Stimulated activated naive B cell treated with anti-CD40 and anti-IgM and Interleukin-4, amounts not matched to agents 10 μg/mL and 1 μg/mL and 100 μg/mL, for 72 hours (primary cell): ENCODE measurements around the gene APOL1.
"Not testable (repeated sequence)": the region's sequence is repeated elsewhere in the genome, so short reads cannot be mapped to it uniquely, and the experiment has no call there.

Experiments used
- ATAC-seq, 2 donors: fragments of 150-1000 bp; cut with Tn5 transposase; replicated peaks; 2 replicates each; pipeline ENCODE4 v1.10.0; 2021; ENCODE audit warnings: moderate library complexity in 1 of 2
- DNase-seq: peaks from one replicate; pipeline ENCODE4 v3.0.0; 2021
- H3K27ac Mint-ChIP-seq: one replicate; pipeline ENCODE4 v1.8.0; 2022; ENCODE audit warnings: mild to moderate bottlenecking, mixed read lengths
- H3K27me3 Mint-ChIP-seq, 2 donors: one replicate each; pipeline ENCODE4 v1.8.0; 2022; ENCODE audit warnings: mixed read lengths in 2 of 2
- H3K36me3 Mint-ChIP-seq, 2 donors: one replicate each; pipeline ENCODE4 v1.8.0; 2022; ENCODE audit warnings: mixed read lengths in 2 of 2, mild to moderate bottlenecking in 1 of 2
- H3K4me1 Mint-ChIP-seq, 2 donors: one replicate each; pipeline ENCODE4 v1.8.0; 2022; ENCODE audit warnings: mixed read lengths in 2 of 2, mild to moderate bottlenecking in 1 of 2
- H3K4me3 Mint-ChIP-seq, 2 donors: one replicate each; pipeline ENCODE4 v1.8.0; 2022; ENCODE audit warnings: mild to moderate bottlenecking in 2 of 2, mixed read lengths in 2 of 2, moderate library complexity in 1 of 2
- H3K9me3 Mint-ChIP-seq, 2 donors: one replicate each; pipeline ENCODE4 v1.8.0; 2022; ENCODE audit warnings: mixed read lengths in 2 of 2, mild to moderate bottlenecking in 1 of 2

APOL1 gene

DNA sequence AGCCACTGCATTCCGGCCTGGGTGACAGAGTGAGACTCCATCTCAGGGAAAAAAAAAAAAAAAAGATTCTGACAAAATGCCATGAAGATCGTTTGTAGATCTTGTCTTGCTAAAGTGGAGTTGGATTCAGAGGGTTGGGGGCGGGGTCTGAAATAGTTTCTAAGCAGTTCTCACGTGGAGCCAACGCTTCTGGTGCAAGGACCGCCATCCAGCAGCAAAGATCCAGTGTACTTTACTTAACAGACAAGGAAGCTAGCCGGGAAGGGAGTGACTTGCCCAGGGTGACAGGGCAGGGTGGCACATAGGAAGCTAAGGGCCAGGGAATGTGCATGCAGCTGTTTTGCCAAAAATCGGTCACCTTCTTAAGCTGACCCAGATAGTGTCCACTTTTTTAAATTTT is 27.4 kb downstream of the APOL1 start:
- ATAC-seq (no peak), DNase-seq (no peak)
- H3K27ac Mint-ChIP-seq: peak overlapping the region; percentile 67
- H3K4me3 Mint-ChIP-seq: no peak overlapping the region
- H3K4me1 Mint-ChIP-seq: peaks cover 15% of the 10 kb centered on the region in 2 donors
- H3K36me3 Mint-ChIP-seq: peaks cover 30 to 59% of the 10 kb centered on the region in 2 donors
- no peaks in the 10 kb centered on the region for H3K27me3 Mint-ChIP-seq
- no peaks in the 10 kb centered on the region for H3K9me3 Mint-ChIP-seq

DNA sequence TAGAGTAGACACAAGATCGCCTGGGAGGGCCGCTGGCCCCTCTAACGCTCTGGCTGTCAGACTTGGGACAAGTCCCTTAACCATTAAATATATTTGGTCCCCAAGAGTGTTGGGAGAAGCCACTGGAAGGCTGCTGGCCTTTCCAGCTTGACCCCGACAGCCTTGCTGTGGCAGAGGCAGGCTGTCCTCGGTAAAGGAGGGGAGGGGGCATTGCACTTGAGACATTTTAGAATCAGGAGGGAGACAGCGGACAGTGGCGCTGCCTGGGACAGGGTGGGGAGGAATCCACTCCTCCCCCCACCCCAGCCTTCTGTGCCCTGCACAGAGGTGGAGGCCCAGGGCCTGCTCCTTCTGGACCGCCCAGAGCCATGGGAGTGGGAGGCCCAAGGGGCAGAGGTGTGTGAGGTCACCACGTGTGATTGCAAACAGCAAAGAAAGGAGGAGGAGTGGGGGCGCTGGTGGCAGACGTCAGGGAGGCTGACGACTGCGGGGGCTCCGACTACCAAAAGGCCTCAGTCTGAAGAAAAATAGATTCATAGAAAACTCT is 28.9 kb downstream of the APOL1 start:
- no peaks in the 10 kb centered on the region for H3K27me3 Mint-ChIP-seq

DNA sequence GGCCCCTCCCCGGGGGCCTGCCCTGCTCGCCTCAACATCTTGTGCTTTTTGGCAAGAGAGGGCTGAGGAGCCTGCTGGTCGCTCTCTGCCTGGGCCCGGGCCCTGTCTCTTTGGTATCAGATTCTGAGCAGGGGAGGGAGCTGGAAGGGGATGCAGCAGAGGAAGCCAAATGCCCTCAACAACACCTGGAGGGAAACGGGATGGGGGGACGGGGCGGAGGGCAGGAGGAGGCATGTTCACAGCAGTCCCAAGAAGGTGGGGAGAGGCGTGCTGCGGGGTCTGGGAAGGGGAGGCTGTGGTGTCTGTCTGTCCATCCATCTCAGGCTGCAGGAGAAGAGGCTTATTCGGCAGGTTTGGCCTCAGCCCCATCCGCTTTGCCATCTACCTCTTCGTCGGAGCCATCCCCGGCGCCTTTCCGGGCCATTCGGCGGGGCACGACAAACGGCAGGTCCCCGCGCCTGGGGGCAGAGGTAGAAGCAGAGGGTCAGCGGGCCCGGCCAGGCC is 29.4 kb downstream of the APOL1 start:
- Mint-ChIP-seq H3K27ac (no peak overlapping the region), H3K4me1 (peaks cover 13 to 17% of the 10 kb centered on the region in 2 donors), H3K36me3 (peaks cover 44 to 75% of the 10 kb centered on the region in 2 donors), H3K4me3 (no peak overlapping the region), H3K9me3 (no peaks in the 10 kb centered on the region), H3K27me3 (no peaks in the 10 kb centered on the region)
- ATAC-seq (no peak), DNase-seq (no peak)

More for the DNA sequence above, 28.9 kb downstream of the APOL1 start:
- no peak for ATAC-seq
- H3K27ac Mint-ChIP-seq: no peak overlapping the region
- H3K36me3 Mint-ChIP-seq: peaks cover 39 to 72% of the 10 kb centered on the region in 2 donors
- H3K9me3 Mint-ChIP-seq: no peaks in the 10 kb centered on the region
- no peak for DNase-seq
- H3K4me3 Mint-ChIP-seq: no peak overlapping the region
- peaks cover 15 to 18% of the 10 kb centered on the region in 2 donors for H3K4me1 Mint-ChIP-seq

DNA sequence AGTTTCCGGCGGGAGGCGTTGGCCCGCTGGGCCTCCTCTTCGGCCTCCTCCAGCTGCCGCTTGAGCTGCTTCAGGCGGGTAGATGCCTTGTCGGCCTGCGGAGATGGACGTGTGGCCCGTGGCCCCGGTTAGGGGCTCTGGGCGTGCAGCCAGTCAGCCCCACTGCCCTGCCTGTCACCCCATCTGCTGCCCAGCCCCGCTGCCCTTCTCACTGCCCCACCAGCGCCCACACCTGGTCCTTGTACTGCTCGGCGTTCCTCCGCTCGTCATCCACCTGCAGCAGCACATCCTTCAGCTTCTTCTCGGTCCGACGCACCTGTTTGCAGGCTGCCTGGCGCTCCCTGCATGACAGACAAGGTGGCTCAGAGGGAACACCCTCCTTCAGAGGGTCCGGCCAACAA is 31.2 kb downstream of the APOL1 start:
- ATAC-seq (no peak), DNase-seq (no peak)
- H3K9me3 Mint-ChIP-seq: no peaks in the 10 kb centered on the region
- H3K27me3 Mint-ChIP-seq: no peaks in the 10 kb centered on the region
- peak overlapping the region in 1 of 2 donors; percentile 43 for H3K4me3 Mint-ChIP-seq
- H3K27ac Mint-ChIP-seq: peak overlapping the region; percentile 84
- H3K36me3 Mint-ChIP-seq: peaks cover 53 to 82% of the 10 kb centered on the region in 2 donors
- peaks cover 3 to 13% of the 10 kb centered on the region in 2 donors for H3K4me1 Mint-ChIP-seq

DNA sequence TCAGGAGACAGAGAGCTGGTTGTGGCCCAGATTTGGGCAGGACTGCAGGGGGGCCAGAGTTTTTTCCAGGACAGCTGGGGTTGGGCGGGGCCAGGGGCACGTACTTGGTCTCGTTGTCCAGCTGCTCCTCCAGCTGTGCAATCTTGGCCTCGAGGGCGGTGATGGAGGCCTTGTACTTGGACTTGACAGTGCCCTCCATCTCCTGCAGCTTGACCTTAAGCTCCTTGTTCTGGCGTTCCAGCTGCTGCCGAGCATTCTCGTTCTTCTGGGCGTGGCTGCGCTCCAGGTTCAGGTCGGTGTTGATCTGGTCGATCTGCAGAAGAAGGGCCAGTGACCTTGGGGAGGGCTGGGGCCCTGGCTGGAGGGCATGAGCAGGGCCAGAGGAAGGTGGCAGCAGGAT is 32.1 kb downstream of the APOL1 start:
- ATAC-seq (no peak), DNase-seq (no peak)
- peaks cover 11% of the 10 kb centered on the region in 2 donors for H3K4me1 Mint-ChIP-seq
- peaks cover 58 to 84% of the 10 kb centered on the region in 2 donors for H3K36me3 Mint-ChIP-seq
- no peaks in the 10 kb centered on the region for H3K9me3 Mint-ChIP-seq
- H3K4me3 Mint-ChIP-seq: no peak overlapping the region
- H3K27me3 Mint-ChIP-seq: no peaks in the 10 kb centered on the region
- peak overlapping the region; percentile 77 for H3K27ac Mint-ChIP-seq

DNA sequence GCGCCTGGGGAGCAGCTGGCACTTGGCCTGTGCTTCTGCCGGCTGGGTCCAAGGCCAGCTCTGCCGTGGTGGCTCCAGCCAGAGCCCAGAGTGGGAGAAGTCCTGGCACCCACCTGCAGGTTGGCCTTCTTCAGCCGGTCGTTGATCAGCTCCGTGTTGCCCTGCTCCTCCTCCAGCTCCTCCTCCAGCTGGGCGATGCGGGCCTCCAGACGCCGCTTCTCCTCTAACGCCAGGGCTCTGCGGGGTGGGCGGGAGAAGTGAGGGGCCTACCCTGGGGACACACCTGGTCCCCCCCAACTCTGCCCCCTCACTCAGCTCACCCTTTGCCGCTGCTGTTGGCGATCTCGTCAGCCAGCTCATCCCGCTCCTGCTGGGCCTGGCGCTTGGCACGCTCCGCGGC is 32.6 kb downstream of the APOL1 start:
- Mint-ChIP-seq H3K27ac (peak overlapping the region; percentile 71), H3K27me3 (no peaks in the 10 kb centered on the region), H3K9me3 (no peaks in the 10 kb centered on the region), H3K4me3 (no peak overlapping the region), H3K4me1 (peaks cover 9 to 12% of the 10 kb centered on the region in 2 donors), H3K36me3 (peaks cover 56 to 79% of the 10 kb centered on the region in 2 donors)
- ATAC-seq: no peak
- DNase-seq: no peak

DNA sequence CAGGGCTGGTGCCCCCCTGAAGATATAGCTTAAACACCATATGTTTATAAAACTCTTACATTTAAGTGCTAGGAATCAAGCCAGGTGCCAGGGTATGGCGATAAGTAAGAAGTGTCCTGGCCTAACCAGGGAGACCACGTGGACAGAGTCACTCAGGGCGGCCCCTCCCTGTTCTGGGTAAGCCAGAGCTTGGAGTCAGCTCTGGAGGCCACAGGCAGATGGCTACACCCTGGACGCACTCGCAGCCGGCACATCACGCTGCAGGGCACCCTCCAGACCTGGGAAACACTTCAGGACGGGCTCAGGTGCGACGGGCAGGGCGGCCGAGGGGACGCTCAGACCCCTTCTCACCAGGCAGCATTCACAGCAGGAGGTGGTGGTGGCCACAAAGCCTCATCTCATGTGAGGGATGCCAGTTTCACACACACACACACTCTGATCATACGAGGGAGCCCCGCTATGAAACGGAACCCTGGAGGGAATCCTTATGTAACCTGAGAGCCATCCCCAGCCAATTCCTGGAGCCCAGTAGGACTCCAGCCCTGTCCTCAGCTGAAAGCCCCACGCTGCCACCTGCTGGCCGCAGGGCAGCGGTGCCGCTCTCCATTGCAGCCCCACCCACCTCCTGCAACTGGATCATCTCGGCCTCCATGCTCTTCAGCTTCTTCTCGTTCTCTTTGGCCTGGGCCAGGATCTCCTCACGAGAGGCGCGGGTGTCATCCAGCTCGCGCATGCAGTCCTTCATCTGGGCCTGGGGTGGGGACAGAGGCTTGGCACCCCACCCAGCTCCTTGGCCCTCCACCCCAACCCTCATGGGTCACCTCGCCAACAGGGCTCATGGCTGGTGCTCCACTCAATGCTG is 33.4 kb downstream of the APOL1 start:
- Mint-ChIP-seq H3K27ac (peak overlapping the region; percentile 90), H3K9me3 (no peaks in the 10 kb centered on the region), H3K36me3 (peaks cover 52 to 73% of the 10 kb centered on the region in 2 donors), H3K4me1 (peaks cover 9 to 12% of the 10 kb centered on the region in 2 donors), H3K4me3 (peak overlapping the region; percentile 31 to 53), H3K27me3 (no peaks in the 10 kb centered on the region)
- DNase-seq: peak; percentile 33
- ATAC-seq: peak; percentile 87

DNA sequence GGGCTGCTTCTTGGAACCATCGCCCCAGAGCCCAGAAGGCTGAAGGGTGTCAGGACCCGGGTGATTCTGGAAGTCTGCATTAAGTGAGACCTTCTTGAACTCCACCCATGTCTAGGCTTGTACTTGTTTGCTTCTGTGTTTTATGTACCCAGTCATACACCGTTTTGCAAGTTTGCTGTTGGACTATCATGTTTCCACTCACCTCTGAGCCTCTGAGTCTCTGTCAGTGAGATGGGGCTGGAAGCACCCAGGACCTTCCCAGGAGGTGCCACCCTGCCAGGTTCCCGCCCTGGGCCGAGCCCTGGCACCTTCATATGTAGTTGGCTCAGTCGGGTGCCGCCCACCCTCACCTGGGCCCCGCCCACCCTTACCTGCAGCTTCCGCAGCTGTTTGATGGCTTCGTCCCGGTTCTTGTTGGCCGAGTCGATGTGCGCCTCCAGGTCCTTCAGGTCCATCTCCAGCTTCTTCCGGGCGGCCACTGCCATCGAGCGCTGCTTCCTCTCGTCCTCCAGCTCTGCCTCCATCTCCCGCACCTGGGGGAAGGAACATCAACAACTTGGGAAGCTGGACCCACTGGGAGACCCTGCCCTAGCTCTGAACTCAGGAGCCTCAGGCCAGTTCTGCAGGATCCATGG is 35.1 kb downstream of the APOL1 start:
- DNase-seq (no peak), ATAC-seq (no peak)
- Mint-ChIP-seq H3K4me3 (peak overlapping the region in 1 of 2 donors; percentile 8), H3K9me3 (no peaks in the 10 kb centered on the region), H3K36me3 (peaks cover 53 to 72% of the 10 kb centered on the region in 2 donors), H3K4me1 (peaks cover 11 to 20% of the 10 kb centered on the region in 2 donors), H3K27ac (peak overlapping the region; percentile 84), H3K27me3 (no peaks in the 10 kb centered on the region)

DNA sequence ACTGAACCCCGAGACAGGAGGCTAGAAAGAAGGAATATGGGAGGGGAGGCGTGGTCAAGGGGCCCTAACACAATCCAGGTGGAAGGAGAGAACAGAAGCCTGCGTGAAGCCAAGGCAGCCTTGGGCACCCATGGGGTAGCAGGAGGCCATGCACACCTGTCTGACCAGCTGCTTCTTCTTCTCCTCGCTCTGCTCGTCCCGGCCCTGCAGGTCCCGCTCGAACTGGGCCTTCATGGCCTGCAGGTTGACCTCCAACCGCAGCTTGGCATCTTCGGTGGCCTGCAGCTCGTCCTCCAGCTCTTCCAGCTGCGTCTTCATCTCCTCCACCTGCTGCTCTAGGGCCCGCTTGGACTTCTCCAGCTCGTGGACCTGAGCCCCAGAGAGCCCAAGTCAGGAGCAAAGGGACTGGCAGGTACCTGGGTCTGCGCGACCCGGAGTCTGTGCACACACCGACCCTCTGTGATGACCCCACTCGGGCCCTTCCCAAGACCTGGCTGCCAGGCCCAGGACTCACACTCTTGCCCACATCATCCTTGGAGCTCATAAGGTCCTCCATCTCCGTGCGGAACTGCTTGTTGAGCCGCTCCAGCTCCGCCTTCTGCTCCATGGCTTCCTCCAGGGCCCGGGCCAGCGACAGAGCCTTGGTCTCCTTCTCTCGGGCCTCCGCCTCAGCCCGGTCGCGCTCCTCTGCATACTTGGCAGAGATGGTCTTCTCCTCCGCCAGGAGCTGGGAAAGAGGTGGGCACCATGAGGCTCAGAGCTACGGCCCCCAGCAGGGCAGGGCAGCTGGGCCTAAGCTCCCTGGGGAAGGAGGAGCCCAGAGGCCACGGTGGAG is 35.9 kb downstream of the APOL1 start:
- no peak for ATAC-seq
- Mint-ChIP-seq H3K4me1 (peaks cover 11 to 20% of the 10 kb centered on the region in 2 donors), H3K36me3 (peaks cover 56 to 73% of the 10 kb centered on the region in 2 donors), H3K4me3 (peak overlapping the region in 1 of 2 donors; percentile 43), H3K27me3 (no peaks in the 10 kb centered on the region), H3K27ac (peak overlapping the region; percentile 84), H3K9me3 (no peaks in the 10 kb centered on the region)
- DNase-seq: no peak

DNA sequence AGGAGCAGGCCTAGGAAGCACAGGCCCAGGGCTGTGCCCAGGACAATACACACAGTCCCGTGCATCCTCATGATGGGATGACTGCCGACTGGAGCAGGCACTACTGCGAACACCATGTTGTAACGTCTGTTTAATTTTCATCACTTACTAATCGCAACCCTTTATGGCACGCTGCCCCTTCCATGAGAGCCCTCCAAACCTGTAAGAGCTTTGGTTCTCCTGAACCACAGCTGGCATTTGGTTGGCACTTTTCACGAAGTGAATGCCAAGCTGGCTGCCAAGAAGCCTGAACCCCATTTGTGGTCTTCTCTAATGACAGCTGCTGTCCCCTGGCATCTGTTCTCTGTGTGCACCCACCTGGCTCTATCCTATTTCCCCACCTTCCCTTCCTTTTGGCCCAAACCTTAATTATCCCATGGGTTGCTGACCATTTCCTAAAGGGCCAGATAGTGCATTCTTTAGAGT is 36.5 kb downstream of the APOL1 start:
- Mint-ChIP-seq H3K27me3 (no peaks in the 10 kb centered on the region), H3K9me3 (no peaks in the 10 kb centered on the region), H3K4me1 (peaks cover 11 to 20% of the 10 kb centered on the region in 2 donors), H3K27ac (peak overlapping the region; percentile 80), H3K36me3 (peaks cover 60 to 75% of the 10 kb centered on the region in 2 donors), H3K4me3 (peak overlapping the region in 1 of 2 donors; percentile 49)
- no peak for DNase-seq
- ATAC-seq: no peak

DNA sequence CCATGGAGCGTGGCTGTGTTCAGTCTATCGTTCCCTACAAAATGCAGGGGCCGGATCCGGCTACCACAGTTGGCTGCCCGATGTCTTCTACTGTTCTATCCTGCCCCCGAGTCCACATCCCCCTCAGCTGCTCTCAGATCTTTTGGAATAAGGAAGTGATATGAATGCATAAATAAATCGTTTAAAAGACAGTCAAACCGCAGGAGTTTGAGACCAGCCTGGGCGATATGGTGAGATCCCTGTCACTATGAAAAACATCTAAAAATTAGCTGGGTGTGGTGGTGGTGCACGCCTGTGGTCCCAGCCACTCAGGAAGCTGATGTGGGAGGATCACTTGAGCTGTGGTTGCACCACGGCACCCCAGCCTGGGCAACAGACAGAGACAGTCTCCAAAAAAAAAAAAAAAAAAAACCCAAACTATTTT is 37.0 kb downstream of the APOL1 start:
- not testable (repeated sequence) for DNase-seq, ATAC-seq, H3K9me3 Mint-ChIP-seq, H3K27me3 Mint-ChIP-seq
- Mint-ChIP-seq H3K4me3 (peak overlapping the region in 1 of 2 donors; percentile 49), H3K27ac (peak overlapping the region; percentile 80), H3K36me3 (peaks cover 64 to 77% of the 10 kb centered on the region in 2 donors), H3K4me1 (peaks cover 11 to 20% of the 10 kb centered on the region in 2 donors)

DNA sequence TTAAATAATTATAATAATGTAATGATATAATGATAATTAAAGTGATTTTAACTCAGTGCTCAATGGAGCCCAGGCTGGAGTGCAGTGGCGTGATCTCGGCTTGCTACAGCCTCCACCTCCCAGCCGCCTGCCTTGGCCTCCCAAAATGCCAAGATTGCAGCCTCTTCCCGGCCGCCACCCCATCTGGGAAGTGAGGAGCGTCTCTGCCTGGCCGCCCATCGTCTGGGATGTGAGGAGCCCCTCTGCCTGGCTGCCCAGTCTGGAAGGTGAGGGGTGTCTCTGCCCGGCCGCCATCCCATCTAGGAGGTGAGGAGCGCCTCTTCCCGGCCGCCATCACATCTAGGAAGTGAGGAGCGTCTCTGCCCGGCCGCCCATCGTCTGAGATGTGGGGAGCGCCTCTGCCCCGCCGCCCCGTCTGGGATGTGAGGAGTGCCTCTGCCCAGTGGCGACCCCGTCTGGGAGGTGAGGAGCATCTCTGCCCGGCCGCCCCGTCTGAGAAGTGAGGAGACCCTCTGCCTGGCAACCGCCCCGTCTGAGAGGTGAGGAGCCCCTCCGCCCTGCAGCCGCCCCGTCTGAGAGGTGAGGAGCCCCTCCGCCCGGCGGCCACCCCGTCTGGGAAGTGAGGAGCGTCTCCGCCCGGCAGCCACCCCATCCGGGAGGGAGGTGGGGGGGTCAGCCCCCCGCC is 37.6 kb downstream of the APOL1 start:
- ATAC-seq, DNase-seq, H3K27me3 Mint-ChIP-seq, H3K27ac Mint-ChIP-seq, H3K9me3 Mint-ChIP-seq, H3K4me3 Mint-ChIP-seq: not testable (repeated sequence)
- Mint-ChIP-seq H3K36me3 (peaks cover 69 to 79% of the 10 kb centered on the region in 2 donors), H3K4me1 (peaks cover 11 to 20% of the 10 kb centered on the region in 2 donors)
